Peyer's patch (tissue), 4 donors: ENCODE results near the gene OCEL1.

ENCODE experiments used
- CTCF ChIP-seq, 6 experiments: fragments of 450-650 bp in 4 of 6; fragments of 200-600 bp in 2 of 6; sonication (generic) in 1 of 6; IDR thresholded peaks; one replicate each; pipeline ENCODE4 v1.5.1; 2017 to 2019; ENCODE audit warnings: antibody characterized with exemption in 6 of 6, mild to moderate bottlenecking in 3 of 6, moderate library complexity in 1 of 6
- POLR2A ChIP-seq, 2 donors: fragments of 450-650 bp; IDR thresholded peaks; one replicate each; pipeline ENCODE4 v1.5.1; 2017; ENCODE audit warnings: antibody characterized with exemption in 2 of 2, mild to moderate bottlenecking in 2 of 2, moderate library complexity in 2 of 2

- TF ChIP-seq CTCF (IDR thresholded peaks at IDR 0.05) (no peak), POLR2A (IDR thresholded peaks at IDR 0.05) (peak in 1 of 2 donors; percentile 33)
Observed at GRCh38 chr19:17243211-17243829, 17.3 kb downstream of the OCEL1 start.
